ENCODE results near the gene SMPD1.

- TF ChIP-seq CTCF (IDR thresholded peaks at IDR 0.05): no peak
- TF ChIP-seq POLR2AphosphoS5 (IDR thresholded peaks at IDR 0.05): no peak
Measured at GRCh38 chr11:6410695-6411430, 20.6 kb downstream of the SMPD1 start.
